ENCODE results near the gene TSGA10.
A peak's percentile ranks its signal among the peaks of the same experiment; 100 is the strongest.
"Not testable (repeated sequence)": the region's sequence is repeated elsewhere in the genome, so short reads cannot be mapped to it uniquely, and the experiment has no call there.

TSGA10 gene

DNA sequence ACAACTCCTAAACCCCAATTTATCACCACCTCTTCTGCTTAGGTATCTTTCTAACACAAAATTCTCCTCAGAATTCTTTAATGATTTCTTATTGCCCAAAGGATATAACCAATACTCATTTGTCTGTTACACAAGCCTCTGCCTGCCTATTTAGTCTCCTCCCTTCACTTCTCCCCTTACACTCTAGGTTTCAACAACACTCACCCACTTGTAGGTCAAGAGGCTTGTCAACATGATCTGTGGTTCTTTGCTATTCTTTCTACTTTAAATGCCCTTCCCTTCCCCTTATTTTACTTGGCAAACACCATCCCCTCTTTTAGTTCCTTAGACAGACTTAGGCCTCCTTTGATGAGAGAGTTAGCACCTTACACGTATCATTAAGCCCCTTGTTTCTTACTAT lies 82.2 kb downstream of the TSGA10 start:
- no peak for DNase-seq (ENCODE audit: low spot score)

DNA sequence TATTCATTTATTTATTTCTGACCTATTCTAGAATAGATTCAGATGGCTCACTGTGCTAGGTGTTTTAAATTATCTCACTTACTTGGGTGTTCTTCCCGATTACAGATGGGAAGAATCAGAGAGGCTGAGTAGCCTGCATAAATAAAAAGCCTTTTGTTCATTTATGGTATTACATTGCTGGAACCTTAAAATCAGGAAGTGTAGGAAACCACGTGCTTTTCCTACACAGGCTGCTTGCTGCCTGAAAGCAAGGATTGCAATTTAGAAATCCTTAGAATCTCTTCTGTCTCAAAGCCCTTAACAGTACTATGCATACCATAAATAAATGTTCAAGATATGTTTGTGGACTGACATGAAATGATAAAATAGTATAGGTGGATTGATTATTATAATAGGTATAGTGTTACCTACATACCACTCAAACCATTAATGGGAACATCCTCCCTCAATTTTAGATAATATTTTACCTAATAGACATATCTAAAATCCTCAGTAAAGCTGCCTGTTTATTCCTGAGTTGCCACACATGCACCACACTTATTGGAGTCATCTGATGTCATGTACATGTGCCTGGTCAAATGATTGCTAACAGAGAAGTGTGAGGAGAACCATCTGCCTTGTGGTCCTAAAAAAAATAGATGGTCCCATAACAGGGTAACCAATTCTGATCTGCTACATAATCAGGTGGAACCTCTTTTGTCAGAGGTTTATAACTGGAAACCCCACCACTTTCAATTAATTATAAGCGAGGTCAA lies 86.7 kb downstream of the TSGA10 start:
- peak; percentile 53 for DNase-seq (ENCODE audit: low spot score)

DNA sequence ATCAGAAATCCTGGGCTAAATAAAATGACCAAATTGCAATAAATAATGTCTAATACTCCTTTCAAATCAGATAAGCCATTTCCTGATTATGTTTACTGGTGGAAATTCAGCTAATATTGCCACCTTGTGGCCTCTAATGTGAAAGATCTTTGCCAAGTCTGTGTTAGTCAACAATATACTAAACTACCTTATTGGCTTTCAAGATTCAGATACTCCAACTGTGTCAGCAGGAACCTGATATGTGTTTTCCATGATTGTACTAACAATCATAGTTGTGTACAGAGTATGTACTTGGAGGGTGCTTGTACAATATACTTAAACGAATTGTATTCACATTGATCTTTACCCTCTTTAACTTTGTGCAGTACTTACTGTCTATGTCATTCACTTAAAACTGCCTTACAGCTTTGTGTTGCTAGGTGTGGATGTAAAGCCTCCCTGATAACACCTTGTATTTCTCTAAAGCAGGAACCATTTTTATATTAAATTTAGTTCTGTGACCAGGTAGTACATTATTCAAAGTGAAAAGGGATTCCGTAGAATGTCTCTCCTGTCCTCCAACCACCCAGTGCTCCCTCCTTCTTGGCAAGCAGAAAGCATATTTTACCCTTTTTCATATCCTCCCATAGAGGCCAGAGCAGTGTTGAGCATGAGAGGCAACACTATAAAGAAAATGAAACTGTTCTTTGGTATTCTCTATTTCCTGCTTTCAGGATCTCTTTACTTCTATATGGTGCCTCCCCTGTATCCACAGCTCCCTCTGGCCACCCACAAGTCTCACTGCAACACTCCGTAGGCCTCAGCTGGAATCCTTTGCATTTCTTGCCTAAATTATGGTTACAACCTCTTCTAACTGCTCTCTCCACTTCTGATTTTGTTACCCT lies 88.4 kb downstream of the TSGA10 start:
- DNase-seq (ENCODE audit: low spot score), result peak; percentile 57

DNA sequence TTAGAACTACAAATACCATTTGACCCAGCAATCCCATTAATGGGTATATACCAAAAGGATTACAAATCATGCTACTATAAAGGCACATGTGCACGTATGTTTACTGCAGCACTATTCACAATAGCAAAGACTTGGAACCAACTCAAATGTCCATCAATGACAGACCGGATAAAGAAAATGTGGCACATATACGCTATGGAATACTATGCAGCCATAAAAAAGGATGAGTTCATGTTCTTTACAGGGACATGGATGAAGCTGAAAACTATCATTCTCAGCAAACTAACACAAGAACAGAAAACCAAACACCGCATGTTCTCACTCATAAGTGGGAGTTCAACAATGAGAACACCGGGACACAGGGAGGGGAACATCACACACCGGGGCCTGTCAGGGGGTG lies 105.6 kb downstream of the TSGA10 start:
- not testable (repeated sequence) for DNase-seq (ENCODE audit: low spot score)

DNA sequence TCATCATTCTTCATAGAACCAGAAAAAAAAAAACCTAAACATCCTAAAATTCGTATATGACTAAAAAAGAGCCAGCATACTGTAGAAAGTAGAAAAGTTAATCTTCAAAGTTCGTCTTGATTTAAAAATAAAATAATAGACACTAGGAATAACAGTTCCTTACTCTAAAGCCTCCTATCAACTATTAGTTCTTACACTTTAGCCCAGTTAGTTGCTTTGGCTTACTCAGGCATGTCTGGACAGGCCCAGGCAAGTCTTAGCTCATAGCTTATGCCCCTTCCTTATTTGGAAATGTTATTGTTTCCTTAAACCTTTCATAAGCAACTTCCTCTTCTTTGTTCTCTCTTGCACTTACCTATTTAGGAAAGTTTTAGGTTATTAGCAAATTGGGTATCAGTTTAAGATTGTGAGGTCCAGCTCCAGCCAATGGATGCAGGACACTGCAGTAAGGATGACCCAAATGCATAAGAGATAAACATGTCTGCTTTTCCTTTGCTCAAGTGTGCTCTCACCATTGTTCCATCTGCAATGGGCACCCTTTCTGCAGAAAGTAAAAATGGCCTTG lies 113.9 kb downstream of the TSGA10 start:
- not testable (repeated sequence) for DNase-seq (ENCODE audit: low spot score)

DNA sequence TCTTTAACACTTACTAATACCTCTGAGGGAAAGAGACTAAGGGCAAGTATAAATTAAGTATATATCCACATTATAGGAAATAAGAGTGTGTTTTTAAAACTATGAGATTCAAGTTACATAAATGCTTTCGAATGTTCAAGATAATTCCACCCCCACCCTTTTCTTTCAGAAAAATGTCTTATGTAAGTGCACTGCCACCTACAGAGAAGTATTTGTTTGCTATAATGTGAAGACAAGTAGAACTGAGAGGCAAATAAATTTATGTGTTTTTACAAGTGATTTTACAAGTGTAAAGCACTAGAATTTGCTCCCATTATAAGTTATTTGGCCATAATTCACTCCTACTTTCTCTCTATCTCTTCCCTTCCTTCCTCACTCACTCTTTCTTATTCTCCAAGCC lies 118.8 kb downstream of the TSGA10 start:
- DNase-seq (ENCODE audit: low spot score), result no peak

DNA sequence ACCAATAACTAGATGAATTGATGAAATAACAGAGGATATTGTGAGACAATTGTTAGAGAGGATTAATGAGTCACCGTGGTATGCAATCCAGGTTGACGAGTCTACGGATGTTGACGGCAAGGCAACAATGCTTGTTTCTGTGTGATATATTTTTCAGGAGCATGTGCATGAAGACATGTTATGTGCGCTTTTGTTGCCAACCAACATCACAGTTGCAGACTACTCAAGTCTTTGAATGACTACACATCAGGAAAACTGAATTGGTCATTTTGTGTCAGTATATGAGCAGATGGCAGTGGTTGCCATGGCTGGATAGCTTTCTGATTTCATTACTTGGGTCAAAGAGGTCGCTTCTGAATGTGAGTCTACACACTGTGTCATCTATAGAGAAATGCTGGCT lies 122.0 kb downstream of the TSGA10 start:
- no peak for DNase-seq (ENCODE audit: low spot score)

DNA sequence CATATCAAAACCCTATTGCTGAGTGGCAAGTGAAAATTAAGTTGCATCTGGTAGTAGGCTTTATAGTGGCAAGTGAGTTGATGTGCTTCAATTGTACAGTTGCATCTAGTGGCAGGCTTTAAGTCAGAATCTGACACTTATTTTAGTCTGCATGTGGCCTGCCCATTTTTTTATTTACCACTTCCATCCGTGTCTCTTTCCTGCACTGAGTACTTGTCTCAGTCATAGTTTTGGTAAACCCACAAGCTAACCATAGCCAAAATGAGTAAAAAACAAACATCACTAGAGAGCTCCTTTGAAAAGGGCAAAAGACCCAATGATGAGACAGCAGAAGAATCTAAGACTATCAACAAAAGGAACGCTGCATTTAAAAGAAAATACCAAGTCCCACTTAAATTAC lies 122.7 kb downstream of the TSGA10 start:
- DNase-seq (ENCODE audit: low spot score), result no peak

DNA sequence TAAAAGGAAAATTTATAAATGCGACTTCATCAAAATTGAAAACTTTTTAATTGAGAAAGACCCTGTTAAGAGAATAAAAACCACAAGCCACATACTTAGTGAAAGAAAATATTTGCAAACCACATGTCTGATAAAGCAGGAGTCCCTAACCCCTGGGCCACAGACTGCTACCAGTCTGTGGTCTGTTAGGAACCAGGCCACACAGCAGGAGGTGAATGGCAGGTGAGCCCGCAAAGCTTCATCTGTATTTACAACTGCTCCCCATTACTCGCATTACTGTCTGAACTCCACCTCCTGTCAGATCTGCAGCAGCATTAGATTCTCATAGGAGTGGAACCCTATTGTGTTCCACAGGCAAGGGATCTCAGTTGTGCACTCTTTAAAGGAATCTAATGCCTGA lies 123.3 kb downstream of the TSGA10 start:
- DNase-seq (ENCODE audit: low spot score), result no peak

DNA sequence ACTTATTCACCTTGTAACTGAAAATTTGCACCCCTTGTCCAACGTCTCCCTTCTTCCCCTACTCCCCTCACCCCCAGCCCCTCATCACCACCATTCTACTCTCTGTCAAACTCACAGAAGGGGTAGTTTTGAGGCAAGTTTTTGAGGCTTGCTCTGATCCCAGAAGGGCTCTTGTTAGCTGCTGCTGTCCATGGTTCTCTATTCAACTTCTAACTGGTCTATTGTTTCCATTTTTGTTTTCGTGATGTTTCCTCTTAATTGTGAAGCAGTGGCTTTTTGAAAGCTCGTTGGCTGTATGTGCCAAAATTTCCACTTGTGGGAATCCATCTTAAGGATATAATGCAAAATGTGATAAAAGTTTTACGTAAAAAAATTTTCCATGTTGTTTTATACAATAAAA lies 126.2 kb downstream of the TSGA10 start:
- DNase-seq (ENCODE audit: low spot score), result no peak

DNA sequence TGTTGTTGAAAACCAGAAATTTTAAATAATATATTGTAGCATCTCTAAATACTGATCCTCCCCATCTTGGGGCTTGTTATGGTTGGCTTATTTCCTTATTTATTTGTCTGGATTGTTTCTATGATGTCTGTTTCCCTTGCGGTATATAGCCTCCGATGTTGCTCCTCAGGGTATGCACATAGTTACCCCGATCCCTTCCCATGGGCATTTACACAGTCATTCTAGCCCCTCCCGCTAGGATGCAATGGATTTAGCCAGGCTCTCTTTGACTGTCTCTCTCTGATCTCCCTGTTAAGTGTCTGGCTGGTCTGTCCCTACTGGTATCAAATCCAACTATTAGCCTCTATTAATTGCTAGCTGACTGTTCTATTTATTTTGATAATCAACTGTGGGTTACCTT lies 126.9 kb downstream of the TSGA10 start:
- DNase-seq (ENCODE audit: low spot score), result no peak

DNA sequence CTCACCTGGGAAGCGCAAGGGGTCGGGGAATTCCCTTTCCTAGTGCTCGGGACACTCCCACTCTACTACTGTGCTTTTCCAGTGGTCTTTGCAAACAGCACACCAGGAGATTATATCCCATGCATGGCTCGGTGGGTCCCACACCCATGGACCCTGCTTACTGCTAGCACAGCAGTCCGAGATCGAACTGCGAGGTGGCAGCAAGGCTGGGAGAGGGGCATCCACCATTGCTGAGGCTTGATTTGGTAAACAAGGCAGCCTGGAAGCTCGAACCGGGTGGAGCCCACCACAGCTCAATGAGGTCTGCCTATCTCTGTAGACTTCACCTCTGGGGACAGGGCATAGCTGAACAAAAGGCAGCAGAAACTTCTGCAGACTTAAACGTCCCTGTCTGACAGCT lies 154.0 kb downstream of the TSGA10 start:
- DNase-seq (ENCODE audit: low spot score), result no peak

DNA sequence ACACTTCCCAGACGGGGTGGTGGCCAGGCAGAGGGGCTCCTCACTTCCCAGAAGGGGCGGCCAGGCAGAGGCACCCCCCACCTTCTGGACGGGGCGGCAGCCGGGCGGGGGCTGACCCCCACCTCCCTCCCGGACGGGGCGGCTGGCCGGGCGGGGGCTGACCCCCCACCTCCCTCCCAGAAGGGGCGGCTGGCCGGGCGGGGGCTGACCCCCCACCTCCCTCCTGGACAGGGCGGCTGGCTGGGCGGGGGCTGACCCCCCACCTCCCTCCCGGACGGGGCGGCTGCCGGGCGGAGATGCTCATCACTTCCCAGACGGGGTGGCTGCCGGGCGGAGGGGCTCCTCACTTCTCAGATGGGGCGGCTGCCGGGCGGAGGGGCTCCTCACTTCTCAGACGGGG lies 166.0 kb downstream of the TSGA10 start:
- DNase-seq (ENCODE audit: low spot score), result not testable (repeated sequence)

DNA sequence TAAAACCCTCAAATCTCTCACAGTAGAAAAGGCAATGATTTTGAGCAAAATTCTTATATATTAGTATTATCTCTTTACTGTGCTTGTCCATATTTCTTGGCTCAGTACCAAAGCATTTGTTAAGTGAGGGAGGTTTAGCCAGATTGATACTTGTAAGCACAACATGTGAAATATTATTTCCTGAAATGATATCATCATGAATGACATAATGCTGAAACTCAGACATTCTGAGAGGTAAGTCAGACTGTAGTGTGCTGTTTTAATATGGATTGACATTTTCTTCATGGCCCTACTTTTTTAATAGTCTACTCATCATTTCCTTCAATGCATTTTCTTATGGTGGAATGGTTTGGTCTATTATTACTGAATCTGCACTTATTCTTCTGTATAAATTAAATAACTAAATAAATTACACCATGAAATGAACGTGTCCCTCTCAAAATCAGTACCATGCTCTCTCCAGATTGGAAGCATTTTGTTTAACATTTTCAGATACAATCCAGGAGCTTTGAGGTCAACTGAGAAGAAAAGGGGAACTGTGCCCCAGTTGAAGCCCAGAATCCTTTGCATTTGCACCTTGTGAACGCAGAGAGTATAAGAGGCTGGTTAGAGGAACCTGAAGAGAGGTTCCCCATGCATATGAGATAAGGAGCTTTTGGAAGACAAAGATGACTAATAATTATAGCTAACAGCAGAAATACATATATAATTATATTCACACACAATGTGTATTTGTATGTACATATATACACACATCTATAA lies 168.7 kb downstream of the TSGA10 start:
- DNase-seq (ENCODE audit: low spot score), result no peak

DNA sequence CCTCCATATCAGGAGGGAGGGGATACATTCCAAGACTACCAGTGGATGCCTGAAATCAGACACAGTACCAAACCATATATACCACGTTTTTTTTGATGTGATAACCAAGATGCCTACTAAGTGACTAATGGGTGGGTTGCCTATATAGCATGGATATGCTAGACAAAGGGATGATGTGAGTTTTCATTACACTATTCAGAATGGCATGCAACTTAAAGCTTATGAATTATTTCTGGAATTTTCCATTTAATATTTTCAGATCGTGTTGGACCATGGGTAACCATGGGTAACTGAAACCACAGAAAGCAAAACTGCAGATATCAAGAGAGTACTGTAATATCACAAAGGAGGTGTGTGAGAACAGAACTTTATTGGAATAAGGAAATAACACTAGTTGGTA lies 179.1 kb downstream of the TSGA10 start:
- no peak for DNase-seq (ENCODE audit: low spot score)

DNA sequence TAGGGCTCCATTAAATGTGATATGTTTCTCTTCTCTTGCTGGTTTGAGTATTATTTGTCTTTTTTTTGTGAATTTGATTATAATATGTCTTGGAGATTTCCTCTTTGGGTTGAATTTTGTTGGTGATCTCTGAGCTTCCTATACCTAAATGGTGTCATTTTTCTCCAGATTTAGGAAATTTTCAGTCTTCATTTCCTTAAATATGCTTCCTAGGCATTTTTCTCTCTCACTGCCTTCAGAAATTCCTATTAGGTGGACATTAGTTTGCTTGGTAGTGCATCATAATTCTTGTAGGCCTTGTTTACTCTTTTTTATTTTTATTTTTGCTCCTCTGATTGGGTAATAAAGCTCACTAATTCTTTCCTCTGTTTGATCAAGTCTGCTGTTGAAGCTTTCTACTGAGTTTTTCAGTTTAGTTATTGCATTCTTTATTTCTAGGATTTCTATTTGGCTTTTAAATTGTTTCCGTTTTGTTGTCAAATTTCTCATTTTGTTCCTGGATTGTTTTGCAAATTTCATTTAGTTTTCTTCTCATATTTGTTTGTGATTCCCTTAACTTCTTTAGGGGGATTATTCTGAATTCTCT lies 182.1 kb downstream of the TSGA10 start:
- DNase-seq (ENCODE audit: low spot score), result no peak

DNA sequence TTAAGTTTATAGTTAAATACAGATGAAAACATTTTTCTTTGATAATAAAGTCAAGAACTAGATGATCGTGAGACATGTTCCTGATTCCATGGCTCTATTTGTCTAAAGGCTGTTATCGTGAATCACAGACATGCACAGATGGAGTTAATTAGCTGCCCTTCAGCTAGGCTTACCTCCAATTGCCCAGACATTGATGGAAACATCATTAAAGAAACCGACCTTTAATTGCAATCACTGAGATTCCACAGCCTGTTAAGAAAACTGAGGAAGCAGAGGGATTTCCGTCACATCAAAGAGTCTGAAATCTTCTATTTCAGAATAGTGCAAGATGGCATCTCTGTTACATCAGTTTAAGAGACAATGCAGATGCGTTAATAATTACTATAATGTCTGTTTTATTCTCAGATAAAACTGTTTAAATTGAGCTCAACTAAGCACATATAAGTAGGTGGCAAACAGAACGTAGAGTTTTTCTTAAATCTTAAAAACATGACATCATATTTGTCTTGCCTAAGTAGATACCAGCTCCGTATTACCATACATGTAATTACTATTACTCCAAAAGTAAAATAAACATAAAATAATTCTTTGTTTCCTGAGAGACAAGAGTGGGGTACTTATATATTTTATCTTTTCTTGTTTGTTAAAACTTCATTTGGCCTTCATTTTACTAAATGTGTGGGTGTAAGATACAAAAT lies 194.8 kb downstream of the TSGA10 start:
- DNase-seq (ENCODE audit: low spot score), result no peak

DNA sequence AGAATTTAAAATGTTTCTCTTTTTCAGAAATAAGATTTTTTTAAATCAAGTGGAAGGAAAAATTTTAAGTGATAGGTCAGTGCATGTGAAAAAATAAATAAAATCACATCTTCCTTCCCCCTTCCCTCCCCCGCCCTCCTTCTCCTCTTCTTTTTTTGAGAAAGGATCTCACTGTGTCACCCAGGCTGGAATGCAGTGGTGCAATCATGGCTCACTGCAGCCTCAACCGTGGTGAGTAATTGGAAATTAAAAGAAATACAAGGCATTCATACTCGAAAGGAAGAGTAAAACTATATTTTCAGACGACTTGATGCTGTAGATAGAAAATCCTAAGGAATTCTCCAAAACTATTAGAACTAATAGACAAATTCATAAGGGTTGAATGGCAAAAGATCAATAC lies 201.8 kb downstream of the TSGA10 start:
- DNase-seq (ENCODE audit: low spot score), result no peak

DNA sequence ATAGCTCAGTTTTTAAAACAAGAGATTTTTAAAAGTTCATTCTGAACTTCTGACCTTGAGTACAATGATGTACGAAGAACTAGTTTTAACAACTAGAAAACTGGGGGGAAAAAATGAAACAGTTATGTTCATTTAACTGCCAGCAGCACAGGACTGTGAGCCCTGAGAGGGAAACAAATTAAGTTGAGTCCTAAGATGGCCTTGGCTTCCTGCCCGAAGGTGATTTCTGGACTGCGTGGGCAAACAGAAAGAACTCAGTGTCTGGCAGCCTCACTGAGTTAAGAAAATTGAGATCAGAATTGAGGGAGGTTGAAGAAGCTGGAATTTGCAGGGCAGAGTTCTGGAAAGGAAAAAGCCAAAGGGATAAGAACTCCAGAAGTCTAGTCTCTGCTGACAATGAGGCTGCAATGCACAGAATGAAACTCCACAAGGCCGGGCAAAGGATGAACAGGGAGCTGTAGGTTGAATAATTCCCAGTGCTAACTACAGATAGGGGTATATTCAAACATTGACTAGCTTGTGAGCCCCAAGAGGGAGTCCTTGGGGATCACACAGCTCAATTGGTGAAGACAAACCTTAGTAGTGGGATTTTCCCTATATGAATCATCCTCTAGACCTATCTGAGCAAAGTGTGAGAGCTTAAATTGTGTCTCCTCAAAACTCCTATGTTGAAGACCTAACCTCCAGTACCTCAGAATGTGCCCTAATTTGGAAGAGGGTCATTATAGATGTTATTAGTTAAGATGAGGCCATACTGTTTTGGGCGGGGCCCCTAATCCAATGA lies 205.6 kb downstream of the TSGA10 start:
- DNase-seq (ENCODE audit: low spot score), result no peak

DNA sequence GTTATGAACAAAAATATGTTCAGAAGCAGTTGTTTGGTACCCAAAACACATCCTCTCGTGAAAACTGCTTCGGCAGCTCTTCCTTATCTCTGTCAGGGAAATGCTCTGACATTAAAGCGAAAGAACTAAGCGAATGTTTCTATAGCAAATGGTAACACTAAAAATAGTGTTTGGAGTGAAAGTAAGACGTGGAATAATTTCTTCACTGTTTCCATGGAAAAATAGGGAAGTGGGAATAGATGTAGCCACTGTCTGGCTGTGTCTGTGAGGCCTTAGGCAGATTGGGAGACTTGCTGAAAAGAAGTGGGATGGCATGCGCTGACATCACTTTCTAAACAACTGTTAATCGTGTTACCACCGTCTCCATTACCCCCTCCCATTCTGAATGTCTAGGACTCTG lies 207.2 kb downstream of the TSGA10 start:
- DNase-seq (ENCODE audit: low spot score), result no peak
